ENCODE data around the gene PCDHGA10.
"Not testable (repeated sequence)": the region's sequence is repeated elsewhere in the genome, so short reads cannot be mapped to it uniquely, and the experiment has no call there.

PCDHGA10 gene

DNA sequence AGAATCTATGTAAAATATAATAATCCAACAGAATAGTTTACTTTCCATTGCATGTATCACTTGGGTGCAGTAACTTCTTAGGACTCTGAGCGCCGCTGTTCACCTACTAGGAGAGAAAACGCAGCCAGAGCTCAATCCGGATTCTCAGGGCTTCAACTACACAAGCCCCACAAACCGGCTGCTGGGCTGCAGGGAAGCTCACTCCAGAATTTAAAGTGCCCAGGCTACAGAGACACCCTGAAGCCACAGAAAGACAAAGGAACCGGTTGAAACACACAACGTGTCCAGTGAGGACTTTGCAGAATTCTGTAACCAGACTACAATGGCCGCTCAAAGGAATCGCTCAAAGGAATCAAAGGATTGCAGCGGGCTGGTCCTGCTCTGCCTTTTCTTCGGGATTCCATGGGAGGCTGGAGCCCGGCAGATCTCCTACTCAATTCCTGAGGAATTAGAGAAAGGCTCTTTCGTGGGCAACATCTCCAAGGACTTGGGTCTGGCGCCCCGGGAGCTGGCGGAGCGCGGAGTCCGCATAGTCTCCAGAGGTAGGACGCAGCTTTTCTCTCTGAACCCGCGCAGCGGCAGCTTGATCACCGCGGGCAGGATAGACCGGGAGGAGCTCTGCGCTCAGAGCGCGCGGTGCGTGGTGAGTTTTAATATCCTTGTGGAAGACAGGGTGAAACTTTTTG is at the start of gene PCDHGA10:
TSS of gene PCDHGA10 (plus strand) at position 134 of the 686 bp plus-strand sequence. CDS start at position 323, 189 bp downstream.
- H3K4me1 ChIP-seq (ENCODE audit: control insufficient read depth, insufficient read depth, low read length, unreplicated experiment), result no peaks in the 10 kb centered on the region
- no peaks in the 10 kb centered on the region for H3K36me3 ChIP-seq (ENCODE audit: insufficient read depth, low read length)
- H3K27me3 ChIP-seq (ENCODE audit: insufficient read depth, low read length), result peaks cover 39% of the 10 kb centered on the region
- peak within 1 kb of the TSS; percentile 78 for H3K4me3 ChIP-seq (ENCODE audit: low read depth, low read length)
- H3K27ac ChIP-seq (ENCODE audit: low read depth, low read length), result no peak within 1 kb of the TSS
- H2AFZ ChIP-seq (ENCODE audit: low read length, unreplicated experiment), result peak within 1 kb of the TSS; percentile 90
- no peaks in the 10 kb centered on the region for H3K79me2 ChIP-seq (ENCODE audit: control insufficient read depth, insufficient read depth, low read length, unreplicated experiment)

DNA sequence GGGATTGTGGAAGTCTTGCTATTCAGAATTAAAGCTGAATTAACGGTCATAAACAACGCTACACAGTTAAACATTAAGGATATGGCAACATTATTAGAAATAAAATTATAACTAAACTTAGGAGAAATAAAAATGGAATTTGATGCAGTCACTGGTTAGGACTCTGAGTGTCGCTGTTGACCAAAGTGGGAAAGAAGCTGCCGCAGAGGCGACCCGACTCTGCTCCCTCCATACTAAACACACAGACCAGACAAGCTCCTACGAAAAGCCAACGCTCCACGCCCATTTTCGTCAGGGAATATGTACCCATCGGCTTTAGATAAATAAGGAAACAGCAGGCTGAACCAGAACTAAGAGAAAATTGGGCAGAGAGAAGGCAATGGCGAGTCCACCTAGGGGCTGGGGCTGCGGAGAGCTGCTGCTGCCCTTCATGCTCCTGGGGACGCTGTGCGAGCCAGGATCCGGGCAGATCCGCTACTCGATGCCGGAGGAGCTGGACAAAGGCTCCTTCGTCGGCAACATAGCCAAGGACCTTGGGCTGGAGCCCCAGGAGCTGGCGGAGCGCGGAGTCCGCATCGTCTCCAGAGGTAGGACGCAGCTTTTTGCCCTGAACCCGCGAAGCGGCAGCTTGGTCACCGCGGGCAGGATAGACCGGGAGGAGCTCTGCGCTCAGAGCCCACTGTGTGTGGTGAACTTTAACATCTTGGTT is 48.7 kb upstream of the PCDHGA10 start, which contains the start of gene PCDHGA5:
TSS of gene PCDHGA5 (plus strand) at position 211 of the 709 bp plus-strand sequence. CDS start at position 380, 169 bp downstream.
- Histone ChIP-seq H3K36me3 (ENCODE audit: insufficient read depth, low read length) (no peaks in the 10 kb centered on the region), H3K4me3 (ENCODE audit: low read depth, low read length) (peak within 1 kb of the TSS; percentile 48; the same call in 1 of the 2 replicates), H2AFZ (ENCODE audit: low read length, unreplicated experiment) (no peak within 1 kb of the TSS), H3K4me1 (ENCODE audit: control insufficient read depth, insufficient read depth, low read length, unreplicated experiment) (no peaks in the 10 kb centered on the region), H3K79me2 (ENCODE audit: control insufficient read depth, insufficient read depth, low read length, unreplicated experiment) (no peaks in the 10 kb centered on the region), H3K27me3 (ENCODE audit: insufficient read depth, low read length) (peaks cover 88% of the 10 kb centered on the region), H3K27ac (ENCODE audit: low read depth, low read length) (no peak within 1 kb of the TSS)

DNA sequence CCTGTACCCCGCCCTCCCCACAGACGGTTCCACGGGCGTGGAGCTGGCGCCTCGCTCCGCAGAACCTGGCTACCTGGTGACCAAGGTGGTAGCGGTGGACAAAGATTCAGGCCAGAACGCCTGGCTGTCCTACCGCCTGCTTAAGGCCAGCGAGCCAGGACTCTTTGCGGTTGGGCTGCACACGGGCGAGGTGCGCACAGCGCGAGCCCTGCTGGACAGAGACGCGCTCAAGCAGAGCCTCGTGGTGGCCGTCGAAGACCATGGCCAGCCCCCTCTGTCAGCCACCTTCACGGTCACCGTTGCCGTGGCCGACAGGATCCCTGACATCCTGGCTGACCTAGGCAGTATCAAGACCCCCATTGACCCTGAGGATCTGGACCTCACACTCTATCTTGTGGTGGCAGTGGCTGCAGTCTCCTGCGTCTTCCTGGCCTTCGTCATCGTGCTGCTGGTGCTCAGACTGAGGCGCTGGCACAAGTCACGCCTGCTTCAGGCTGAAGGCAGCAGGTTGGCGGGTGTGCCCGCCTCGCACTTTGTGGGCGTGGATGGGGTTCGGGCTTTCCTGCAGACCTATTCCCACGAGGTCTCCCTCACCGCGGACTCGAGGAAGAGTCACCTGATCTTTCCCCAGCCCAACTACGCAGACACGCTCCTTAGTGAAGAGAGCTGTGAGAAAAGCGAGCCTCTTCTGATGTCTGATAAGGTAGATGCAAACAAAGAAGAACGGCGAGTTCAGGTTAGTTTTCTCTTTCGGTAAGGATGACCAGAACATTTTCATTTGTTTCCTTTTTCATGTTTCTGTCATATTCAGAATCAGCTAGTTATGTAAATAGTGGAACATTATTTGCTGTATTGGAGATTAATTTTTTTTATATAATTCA is 46.5 kb upstream of the PCDHGA10 start:
- no peaks in the 10 kb centered on the region for H3K79me2 ChIP-seq (ENCODE audit: control insufficient read depth, insufficient read depth, low read length, unreplicated experiment)
- no peaks in the 10 kb centered on the region for H3K4me1 ChIP-seq (ENCODE audit: control insufficient read depth, insufficient read depth, low read length, unreplicated experiment)
- H3K27me3 ChIP-seq (ENCODE audit: insufficient read depth, low read length), result peaks cover 88% of the 10 kb centered on the region
- no peaks in the 10 kb centered on the region for H3K36me3 ChIP-seq (ENCODE audit: insufficient read depth, low read length)
- H3K4me3 ChIP-seq (ENCODE audit: low read depth, low read length), result no peak overlapping the region
- H3K27ac ChIP-seq (ENCODE audit: low read depth, low read length), result no peak overlapping the region
- no peak overlapping the region for H2AFZ ChIP-seq (ENCODE audit: low read length, unreplicated experiment)

DNA sequence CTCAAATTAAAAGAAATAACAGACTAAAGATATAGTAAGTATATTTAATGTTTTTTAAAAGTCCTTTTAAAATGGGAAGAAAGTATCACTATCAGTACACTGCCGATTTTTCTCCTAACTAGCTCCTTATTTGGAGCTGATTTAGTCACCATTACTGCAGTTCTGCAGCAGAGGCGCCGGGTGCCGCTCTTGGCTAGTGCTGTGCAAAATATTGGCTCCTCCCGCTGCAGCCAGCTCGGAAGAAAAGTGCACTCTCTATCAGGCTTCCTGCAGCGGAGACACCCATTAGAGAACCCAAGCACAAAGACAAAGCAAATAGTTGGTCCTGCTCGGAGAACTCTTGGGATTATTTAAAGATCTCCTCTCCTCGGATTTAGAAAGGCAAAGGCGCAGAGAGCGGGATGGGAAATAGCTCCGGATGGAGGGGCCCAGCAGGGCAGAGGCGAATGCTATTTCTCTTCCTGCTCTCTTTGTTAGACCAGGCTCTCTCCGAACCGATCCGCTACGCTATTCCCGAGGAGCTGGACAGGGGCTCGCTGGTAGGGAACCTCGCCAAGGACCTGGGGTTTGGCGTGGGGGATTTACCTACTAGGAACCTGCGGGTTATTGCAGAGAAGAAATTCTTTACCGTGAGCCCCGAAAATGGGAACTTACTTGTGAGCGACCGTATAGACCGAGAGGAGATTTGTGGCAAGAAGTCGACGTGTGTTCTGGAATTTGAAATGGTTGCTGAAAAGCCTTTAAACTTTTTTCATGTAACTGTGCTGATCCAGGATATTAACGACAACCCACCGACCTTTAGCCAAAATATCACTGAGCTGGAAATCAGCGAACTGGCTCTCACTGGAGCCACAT is 42.6 kb upstream of the PCDHGA10 start, which contains the start of gene PCDHGB3:
TSS of gene PCDHGB3 (plus strand) at position 249 of the 855 bp plus-strand sequence. CDS start at position 402, 153 bp downstream.
- no peaks in the 10 kb centered on the region for H3K4me1 ChIP-seq (ENCODE audit: control insufficient read depth, insufficient read depth, low read length, unreplicated experiment)
- H2AFZ ChIP-seq (ENCODE audit: low read length, unreplicated experiment), result peak within 1 kb of the TSS; percentile 59
- H3K36me3 ChIP-seq (ENCODE audit: insufficient read depth, low read length), result no peaks in the 10 kb centered on the region
- peaks cover 91% of the 10 kb centered on the region for H3K27me3 ChIP-seq (ENCODE audit: insufficient read depth, low read length)
- H3K79me2 ChIP-seq (ENCODE audit: control insufficient read depth, insufficient read depth, low read length, unreplicated experiment), result no peaks in the 10 kb centered on the region
- peak within 1 kb of the TSS; percentile 67 for H3K4me3 ChIP-seq (ENCODE audit: low read depth, low read length)
- no peak within 1 kb of the TSS for H3K27ac ChIP-seq (ENCODE audit: low read depth, low read length)

DNA sequence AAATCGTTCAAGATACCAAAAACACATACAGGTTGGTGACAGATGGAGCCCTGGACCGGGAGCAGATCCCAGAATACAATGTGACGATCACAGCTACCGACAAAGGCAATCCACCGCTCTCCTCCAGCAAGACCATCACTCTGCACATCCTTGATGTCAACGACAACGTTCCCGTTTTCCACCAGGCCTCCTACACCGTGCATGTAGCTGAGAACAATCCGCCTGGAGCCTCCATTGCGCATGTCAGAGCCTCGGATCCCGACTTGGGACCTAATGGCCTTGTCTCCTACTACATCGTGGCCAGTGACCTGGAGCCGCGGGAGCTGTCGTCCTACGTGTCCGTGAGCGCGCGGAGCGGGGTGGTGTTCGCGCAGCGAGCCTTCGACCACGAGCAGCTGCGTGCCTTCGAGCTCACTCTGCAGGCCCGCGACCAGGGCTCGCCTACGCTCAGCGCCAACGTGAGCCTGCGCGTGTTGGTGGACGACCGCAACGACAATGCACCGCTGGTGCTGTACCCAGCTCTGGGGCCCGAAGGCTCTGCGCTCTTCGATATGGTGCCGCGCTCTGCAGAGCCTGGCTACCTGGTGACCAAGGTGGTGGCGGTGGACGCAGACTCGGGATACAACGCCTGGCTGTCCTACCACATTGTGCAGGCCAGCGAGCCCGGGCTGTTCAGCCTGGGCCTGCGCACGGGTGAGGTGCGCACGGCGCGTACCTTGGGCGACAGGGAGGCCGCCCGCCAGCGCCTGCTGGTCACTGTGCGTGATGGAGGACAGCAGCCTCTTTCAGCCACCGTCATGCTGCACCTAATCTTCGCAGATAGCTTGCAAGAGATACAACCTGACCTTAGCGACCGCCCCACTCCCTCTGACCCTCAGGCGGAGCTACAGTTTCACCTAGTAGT is 41.0 kb upstream of the PCDHGA10 start:
- Histone ChIP-seq H2AFZ (ENCODE audit: low read length, unreplicated experiment) (no peak overlapping the region), H3K4me3 (ENCODE audit: low read depth, low read length) (no peak overlapping the region), H3K36me3 (ENCODE audit: insufficient read depth, low read length) (no peaks in the 10 kb centered on the region), H3K79me2 (ENCODE audit: control insufficient read depth, insufficient read depth, low read length, unreplicated experiment) (no peaks in the 10 kb centered on the region), H3K27ac (ENCODE audit: low read depth, low read length) (no peak overlapping the region), H3K4me1 (ENCODE audit: control insufficient read depth, insufficient read depth, low read length, unreplicated experiment) (no peaks in the 10 kb centered on the region), H3K27me3 (ENCODE audit: insufficient read depth, low read length) (peaks cover 77% of the 10 kb centered on the region)

DNA sequence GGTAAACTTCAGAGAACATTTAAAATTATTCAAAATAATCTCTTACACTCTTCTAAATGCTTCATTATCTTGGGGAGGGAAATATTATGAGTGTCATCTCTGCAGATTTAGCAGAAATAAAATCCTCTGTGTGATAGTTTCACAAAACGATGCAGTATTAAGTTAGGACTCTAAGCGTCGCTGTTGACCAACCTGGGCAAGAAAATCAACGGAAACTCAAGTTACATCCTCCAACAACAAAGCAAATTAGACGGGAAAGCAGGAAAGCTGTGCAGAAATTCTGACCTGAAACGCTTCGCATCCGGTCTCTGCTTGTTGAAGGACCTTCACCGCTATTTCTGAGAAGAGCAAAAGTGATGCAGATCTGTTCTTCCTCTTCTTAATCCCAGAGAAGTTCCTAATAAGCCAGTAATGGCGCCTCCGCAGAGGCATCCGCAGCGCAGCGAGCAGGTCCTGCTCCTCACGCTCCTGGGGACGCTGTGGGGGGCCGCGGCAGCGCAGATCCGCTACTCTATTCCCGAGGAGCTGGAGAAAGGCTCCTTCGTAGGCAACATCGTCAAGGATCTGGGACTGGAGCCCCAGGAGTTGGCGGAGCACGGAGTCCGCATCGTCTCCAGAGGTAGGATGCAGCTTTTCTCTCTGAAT is 39.0 kb upstream of the PCDHGA10 start, which contains the start of gene PCDHGA6:
TSS of gene PCDHGA6 (plus strand) at position 219 of the 645 bp plus-strand sequence. CDS start at position 412, 193 bp downstream.
- H3K36me3 ChIP-seq (ENCODE audit: insufficient read depth, low read length), result no peaks in the 10 kb centered on the region
- H2AFZ ChIP-seq (ENCODE audit: low read length, unreplicated experiment), result no peak within 1 kb of the TSS
- H3K4me1 ChIP-seq (ENCODE audit: control insufficient read depth, insufficient read depth, low read length, unreplicated experiment), result no peaks in the 10 kb centered on the region
- peaks cover 72% of the 10 kb centered on the region for H3K27me3 ChIP-seq (ENCODE audit: insufficient read depth, low read length)
- H3K4me3 ChIP-seq (ENCODE audit: low read depth, low read length), result peak within 1 kb of the TSS; percentile 67
- no peak within 1 kb of the TSS for H3K27ac ChIP-seq (ENCODE audit: low read depth, low read length)
- no peaks in the 10 kb centered on the region for H3K79me2 ChIP-seq (ENCODE audit: control insufficient read depth, insufficient read depth, low read length, unreplicated experiment)

DNA sequence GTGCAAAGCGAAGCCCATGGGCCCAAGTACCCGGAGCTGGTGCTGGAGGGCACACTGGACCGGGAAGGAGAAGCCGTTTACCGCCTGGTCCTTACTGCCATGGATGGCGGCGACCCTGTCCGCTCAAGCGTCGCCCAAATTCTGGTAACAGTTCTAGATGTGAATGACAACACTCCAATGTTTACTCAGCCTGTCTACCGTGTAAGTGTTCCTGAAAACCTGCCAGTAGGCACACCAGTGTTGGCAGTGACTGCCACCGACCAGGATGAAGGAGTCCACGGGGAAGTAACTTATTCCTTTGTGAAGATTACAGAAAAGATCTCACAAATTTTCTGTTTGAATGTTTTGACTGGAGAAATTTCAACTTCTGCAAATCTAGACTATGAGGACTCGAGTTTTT is 38.2 kb upstream of the PCDHGA10 start:
- Histone ChIP-seq H3K4me3 (ENCODE audit: low read depth, low read length) (peak overlapping the region; percentile 67; the same call in 1 of the 2 replicates), H3K79me2 (ENCODE audit: control insufficient read depth, insufficient read depth, low read length, unreplicated experiment) (no peaks in the 10 kb centered on the region), H3K36me3 (ENCODE audit: insufficient read depth, low read length) (no peaks in the 10 kb centered on the region), H3K27ac (ENCODE audit: low read depth, low read length) (no peak overlapping the region), H3K4me1 (ENCODE audit: control insufficient read depth, insufficient read depth, low read length, unreplicated experiment) (no peaks in the 10 kb centered on the region), H3K27me3 (ENCODE audit: insufficient read depth, low read length) (peaks cover 74% of the 10 kb centered on the region), H2AFZ (ENCODE audit: low read length, unreplicated experiment) (no peak overlapping the region)

DNA sequence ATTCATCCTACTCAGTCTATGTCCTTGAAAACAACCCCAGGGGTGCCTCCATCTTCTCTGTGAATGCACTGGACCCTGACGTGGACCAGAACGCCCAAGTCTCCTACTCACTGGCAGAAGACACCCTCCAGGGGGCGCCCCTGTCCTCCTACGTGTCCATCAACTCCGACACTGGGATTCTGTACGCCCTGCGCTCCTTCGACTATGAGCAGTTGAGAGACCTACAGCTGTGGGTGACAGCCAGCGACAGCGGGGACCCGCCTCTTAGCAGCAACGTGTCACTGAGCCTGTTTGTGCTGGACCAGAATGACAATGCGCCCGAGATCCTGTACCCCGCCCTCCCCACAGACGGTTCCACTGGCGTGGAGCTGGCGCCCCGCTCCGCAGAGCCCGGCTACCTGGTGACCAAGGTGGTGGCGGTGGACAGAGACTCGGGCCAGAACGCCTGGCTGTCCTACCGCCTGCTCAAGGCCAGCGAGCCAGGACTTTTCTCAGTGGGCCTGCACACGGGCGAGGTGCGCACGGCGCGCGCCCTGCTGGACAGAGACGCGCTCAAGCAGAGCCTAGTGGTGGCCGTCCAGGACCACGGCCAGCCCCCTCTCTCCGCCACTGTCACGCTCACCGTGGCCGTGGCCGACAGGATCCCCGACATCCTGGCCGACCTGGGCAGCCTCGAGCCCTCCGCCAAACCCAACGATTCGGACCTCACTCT is 37.2 kb upstream of the PCDHGA10 start:
- H3K27me3 ChIP-seq (ENCODE audit: insufficient read depth, low read length), result peaks cover 74% of the 10 kb centered on the region
- H3K27ac ChIP-seq (ENCODE audit: low read depth, low read length); H3K36me3 ChIP-seq (ENCODE audit: insufficient read depth, low read length); H2AFZ ChIP-seq (ENCODE audit: low read length, unreplicated experiment); H3K4me1 ChIP-seq (ENCODE audit: control insufficient read depth, insufficient read depth, low read length, unreplicated experiment); H3K79me2 ChIP-seq (ENCODE audit: control insufficient read depth, insufficient read depth, low read length, unreplicated experiment); H3K4me3 ChIP-seq (ENCODE audit: low read depth, low read length): not testable (repeated sequence)
